Measurements from ENCODE around the gene CIAO3.
A peak's percentile ranks its signal among the peaks of the same experiment; 100 is the strongest.

The CIAO3 gene

DNA sequence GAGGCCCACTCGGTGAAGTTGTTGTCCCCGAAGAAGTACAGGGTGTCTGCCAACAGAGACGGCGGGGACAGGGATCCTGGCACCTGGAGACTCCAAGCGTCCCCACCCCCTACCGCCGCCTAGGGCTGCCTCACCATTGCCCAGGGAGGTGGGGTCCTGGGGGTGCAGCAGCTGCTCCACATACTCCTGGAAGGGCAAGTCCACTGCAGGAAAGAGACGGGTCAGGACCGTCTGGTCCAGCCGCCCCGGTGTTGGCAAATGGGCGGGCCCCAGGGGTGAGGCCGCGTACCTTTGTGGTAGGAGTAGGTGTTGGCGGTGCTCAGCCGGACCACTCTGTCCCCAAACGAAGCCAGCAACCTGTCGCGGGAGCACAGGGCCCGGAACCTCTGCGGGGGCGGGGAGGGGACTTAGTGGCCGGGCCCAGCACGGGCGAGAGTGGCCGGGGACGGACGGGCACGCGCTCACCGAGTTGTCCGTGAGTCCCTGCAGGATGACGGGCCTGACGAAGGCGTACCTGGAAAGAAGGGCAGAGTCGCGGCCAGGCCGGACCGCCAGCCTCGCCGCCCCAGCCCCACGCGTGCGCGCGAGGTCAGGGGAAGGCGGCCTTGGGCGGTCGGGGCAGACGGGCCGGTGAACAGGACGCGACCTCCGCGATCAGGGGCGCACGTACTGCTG, 57.3 kb downstream of the CIAO3 start (continued):
- TF ChIP-seq ZNF529 (tag by site-specific recombination; IDR thresholded peaks at IDR 0.05; ENCODE audit: insufficient replicate concordance) (no peak), BCL11A (tag by site-specific recombination; IDR thresholded peaks at IDR 0.05; ENCODE audit: low read depth) (peak; percentile 97), BCL11B (tag by site-specific recombination; IDR thresholded peaks at IDR 0.05; ENCODE audit: low read depth) (peak; percentile 90), OSR2 (tag by site-specific recombination; IDR thresholded peaks at IDR 0.05) (no peak), ZNF223 (tag by site-specific recombination; IDR thresholded peaks at IDR 0.05) (no peak), ZNF211 (tag by site-specific recombination; IDR thresholded peaks at IDR 0.05; ENCODE audit: low read depth) (no peak), ZNF221 (tag by site-specific recombination; IDR thresholded peaks at IDR 0.05; ENCODE audit: borderline replicate concordance) (no peak), ZBTB17 (tag by site-specific recombination; IDR thresholded peaks at IDR 0.05) (peak; percentile 70), SETDB1 (IDR thresholded peaks at IDR 0.05; ENCODE audit: insufficient read length, low read length) (no peak), ZNF585B (tag by site-specific recombination; IDR thresholded peaks at IDR 0.05) (no peak), ZNF571 (tag by site-specific recombination; IDR thresholded peaks at IDR 0.05) (no peak), ZNF426 (tag by site-specific recombination; IDR thresholded peaks at IDR 0.05) (no peak), ZNF600 (tag by site-specific recombination; IDR thresholded peaks at IDR 0.05) (peak; percentile 93), ZNF302 (tag by site-specific recombination; IDR thresholded peaks at IDR 0.05; ENCODE audit: low read depth) (no peak), ZNF394 (tag by site-specific recombination; IDR thresholded peaks at IDR 0.05; ENCODE audit: borderline replicate concordance) (peak; percentile 40; the same call in 1 of the 2 replicates), ZBTB7A (tag by site-specific recombination; IDR thresholded peaks at IDR 0.05; ENCODE audit: low read depth) (peak; percentile 67; the same call in 1 of the 2 replicates), ZNF132 (tag by site-specific recombination; IDR thresholded peaks at IDR 0.05; ENCODE audit: borderline replicate concordance) (no peak), ZNF621 (tag by site-specific recombination; IDR thresholded peaks at IDR 0.05) (no peak), SCRT2 (tag by site-specific recombination; IDR thresholded peaks at IDR 0.05) (peak; percentile 74), ZSCAN30 (tag by site-specific recombination; IDR thresholded peaks at IDR 0.05) (peak; percentile 24; the same call in 1 of the 2 replicates), ZNF184 (tag by site-specific recombination; IDR thresholded peaks at IDR 0.05) (no peak; the same call in 1 of the 2 replicates), ZNF146 (tag by site-specific recombination; IDR thresholded peaks at IDR 0.05) (no peak), TRIM28 (IDR thresholded peaks at IDR 0.05; ENCODE audit: borderline replicate concordance, low read length) (no peak), ZNF830 (tag by site-specific recombination; IDR thresholded peaks at IDR 0.05; ENCODE audit: low read depth) (no peak), KLF8 (tag by site-specific recombination; IDR thresholded peaks at IDR 0.05) (peak; percentile 97), GLIS2 (tag by site-specific recombination; IDR thresholded peaks at IDR 0.05) (peak; percentile 68; the same call in 1 of the 2 replicates), ZNF785 (tag by site-specific recombination; IDR thresholded peaks at IDR 0.05) (no peak; the same call in 1 of the 2 replicates), KLF1 (tag by site-specific recombination; IDR thresholded peaks at IDR 0.05) (peak; percentile 81)
- TF ChIP-seq, protein P1, sequence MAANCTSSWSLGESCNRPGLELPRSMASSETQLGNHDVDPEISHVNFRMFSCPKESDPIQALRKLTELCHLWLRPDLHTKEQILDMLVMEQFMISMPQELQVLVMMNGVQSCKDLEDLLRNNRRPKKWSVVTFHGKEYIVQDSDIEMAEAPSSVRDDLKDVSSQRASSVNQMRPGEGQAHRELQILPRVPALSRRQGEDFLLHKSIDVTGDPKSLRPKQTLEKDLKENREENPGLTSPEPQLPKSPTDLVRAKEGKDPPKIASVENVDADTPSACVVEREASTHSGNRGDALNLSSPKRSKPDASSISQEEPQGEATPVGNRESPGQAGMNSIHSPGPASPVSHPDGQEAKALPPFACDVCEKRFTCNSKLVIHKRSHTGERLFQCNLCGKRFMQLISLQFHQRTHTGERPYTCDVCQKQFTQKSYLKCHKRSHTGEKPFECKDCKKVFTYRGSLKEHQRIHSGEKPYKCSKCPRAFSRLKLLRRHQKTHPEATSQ (tag by site-specific recombination; IDR thresholded peaks at IDR 0.05) = peak; percentile 98
- TF ChIP-seq, protein P2, sequence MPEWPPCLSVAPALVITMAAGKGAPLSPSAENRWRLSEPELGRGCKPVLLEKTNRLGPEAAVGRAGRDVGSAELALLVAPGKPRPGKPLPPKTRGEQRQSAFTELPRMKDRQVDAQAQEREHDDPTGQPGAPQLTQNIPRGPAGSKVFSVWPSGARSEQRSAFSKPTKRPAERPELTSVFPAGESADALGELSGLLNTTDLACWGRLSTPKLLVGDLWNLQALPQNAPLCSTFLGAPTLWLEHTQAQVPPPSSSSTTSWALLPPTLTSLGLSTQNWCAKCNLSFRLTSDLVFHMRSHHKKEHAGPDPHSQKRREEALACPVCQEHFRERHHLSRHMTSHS (tag by site-specific recombination; IDR thresholded peaks at IDR 0.05) = no peak
- TF ChIP-seq, protein P3, sequence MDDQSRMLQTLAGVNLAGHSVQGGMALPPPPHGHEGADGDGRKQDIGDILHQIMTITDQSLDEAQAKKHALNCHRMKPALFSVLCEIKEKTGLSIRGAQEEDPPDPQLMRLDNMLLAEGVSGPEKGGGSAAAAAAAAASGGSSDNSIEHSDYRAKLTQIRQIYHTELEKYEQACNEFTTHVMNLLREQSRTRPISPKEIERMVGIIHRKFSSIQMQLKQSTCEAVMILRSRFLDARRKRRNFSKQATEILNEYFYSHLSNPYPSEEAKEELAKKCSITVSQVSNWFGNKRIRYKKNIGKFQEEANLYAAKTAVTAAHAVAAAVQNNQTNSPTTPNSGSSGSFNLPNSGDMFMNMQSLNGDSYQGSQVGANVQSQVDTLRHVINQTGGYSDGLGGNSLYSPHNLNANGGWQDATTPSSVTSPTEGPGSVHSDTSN (CRISPR knock-in tag; IDR thresholded peaks at IDR 0.05) = peak; percentile 17; the same call in 1 of the 2 replicates
- TF ChIP-seq, protein P4, sequence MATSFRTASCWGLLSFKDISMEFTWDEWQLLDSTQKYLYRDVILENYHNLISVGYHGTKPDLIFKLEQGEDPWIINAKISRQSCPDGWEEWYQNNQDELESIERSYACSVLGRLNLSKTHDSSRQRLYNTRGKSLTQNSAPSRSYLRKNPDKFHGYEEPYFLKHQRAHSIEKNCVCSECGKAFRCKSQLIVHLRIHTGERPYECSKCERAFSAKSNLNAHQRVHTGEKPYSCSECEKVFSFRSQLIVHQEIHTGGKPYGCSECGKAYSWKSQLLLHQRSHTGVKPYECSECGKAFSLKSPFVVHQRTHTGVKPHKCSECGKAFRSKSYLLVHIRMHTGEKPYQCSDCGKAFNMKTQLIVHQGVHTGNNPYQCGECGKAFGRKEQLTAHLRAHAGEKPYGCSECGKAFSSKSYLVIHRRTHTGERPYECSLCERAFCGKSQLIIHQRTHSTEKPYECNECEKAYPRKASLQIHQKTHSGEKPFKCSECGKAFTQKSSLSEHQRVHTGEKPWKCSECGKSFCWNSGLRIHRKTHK (tag by site-specific recombination; IDR thresholded peaks at IDR 0.05) = no peak
- TF ChIP-seq, protein P5, sequence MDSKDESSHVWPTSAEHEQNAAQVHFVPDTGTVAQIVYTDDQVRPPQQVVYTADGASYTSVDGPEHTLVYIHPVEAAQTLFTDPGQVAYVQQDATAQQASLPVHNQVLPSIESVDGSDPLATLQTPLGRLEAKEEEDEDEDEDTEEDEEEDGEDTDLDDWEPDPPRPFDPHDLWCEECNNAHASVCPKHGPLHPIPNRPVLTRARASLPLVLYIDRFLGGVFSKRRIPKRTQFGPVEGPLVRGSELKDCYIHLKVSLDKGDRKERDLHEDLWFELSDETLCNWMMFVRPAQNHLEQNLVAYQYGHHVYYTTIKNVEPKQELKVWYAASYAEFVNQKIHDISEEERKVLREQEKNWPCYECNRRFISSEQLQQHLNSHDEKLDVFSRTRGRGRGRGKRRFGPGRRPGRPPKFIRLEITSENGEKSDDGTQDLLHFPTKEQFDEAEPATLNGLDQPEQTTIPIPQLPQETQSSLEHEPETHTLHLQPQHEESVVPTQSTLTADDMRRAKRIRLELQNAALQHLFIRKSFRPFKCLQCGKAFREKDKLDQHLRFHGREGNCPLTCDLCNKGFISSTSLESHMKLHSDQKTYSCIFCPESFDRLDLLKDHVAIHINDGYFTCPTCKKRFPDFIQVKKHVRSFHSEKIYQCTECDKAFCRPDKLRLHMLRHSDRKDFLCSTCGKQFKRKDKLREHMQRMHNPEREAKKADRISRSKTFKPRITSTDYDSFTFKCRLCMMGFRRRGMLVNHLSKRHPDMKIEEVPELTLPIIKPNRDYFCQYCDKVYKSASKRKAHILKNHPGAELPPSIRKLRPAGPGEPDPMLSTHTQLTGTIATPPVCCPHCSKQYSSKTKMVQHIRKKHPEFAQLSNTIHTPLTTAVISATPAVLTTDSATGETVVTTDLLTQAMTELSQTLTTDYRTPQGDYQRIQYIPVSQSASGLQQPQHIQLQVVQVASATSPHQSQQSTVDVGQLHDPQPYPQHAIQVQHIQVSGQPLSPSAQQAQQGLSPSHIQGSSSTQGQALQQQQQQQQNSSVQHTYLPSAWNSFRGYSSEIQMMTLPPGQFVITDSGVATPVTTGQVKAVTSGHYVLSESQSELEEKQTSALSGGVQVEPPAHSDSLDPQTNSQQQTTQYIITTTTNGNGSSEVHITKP (tag by site-specific recombination; IDR thresholded peaks at IDR 0.05) = peak; percentile 96
